Progenitor cell of endocrine pancreas (in vitro differentiated cells): ENCODE results near the gene RHNO1. TPM values are rescaled to one million over a fixed set of nuclear protein-coding genes. Genes with fewer than 3 reads are reported as not detected.

ENCODE experiments used
- DNase-seq: peaks from one replicate; pipeline ENCODE4 v3.0.0; 2021; ENCODE audit warnings: low spot score; ENCODE audit not compliant: unreplicated experiment
- H3K27ac Mint-ChIP-seq: 2 replicates; pipeline ENCODE4 v1.8.0; 2021; ENCODE audit warnings: mild to moderate bottlenecking, moderate library complexity, mixed read lengths
- H3K27me3 Mint-ChIP-seq: 2 replicates; pipeline ENCODE4 v1.8.0; 2021; ENCODE audit warnings: mixed read lengths
- H3K36me3 Mint-ChIP-seq: 2 replicates; pipeline ENCODE4 v1.8.0; 2022; ENCODE audit warnings: mixed read lengths; ENCODE audit not compliant: insufficient read depth
- H3K4me1 Mint-ChIP-seq: 2 replicates; pipeline ENCODE4 v1.8.0; 2021; ENCODE audit warnings: low read depth, mixed read lengths
- H3K4me3 Mint-ChIP-seq: 2 replicates; pipeline ENCODE4 v1.8.0; 2021; ENCODE audit warnings: low read depth, mild to moderate bottlenecking, moderate library complexity, mixed read lengths
- H3K9me3 Mint-ChIP-seq: 2 replicates; pipeline ENCODE4 v1.8.0; 2021; ENCODE audit warnings: low read depth, mixed read lengths
- CTCF ChIP-seq: fragments of 200-600 bp; sonication (generic); IDR thresholded peaks from one replicate; pipeline ENCODE4 v1.5.0; 2021; ENCODE audit warnings: antibody characterized with exemption, mild to moderate bottlenecking; ENCODE audit not compliant: unreplicated experiment
- total RNA-seq: library from RNA; stranded (reverse); gene quantifications from 2 replicates; pipeline ENCODE4 v1.2.1, GENCODE V29; 2021

RHNO1 gene
- total RNA-seq, 1 donor from 2014 or later, result 57.7 TPM

GRCh38 chr12:2890001-2890387, 13.0 kb downstream of the RHNO1 start:
- no peak for TF ChIP-seq CTCF
- no peak for DNase-seq
- Mint-ChIP-seq H3K36me3 (peaks cover 10% of the 10 kb centered on the region), H3K4me3 (peak overlapping the region; percentile 98), H3K9me3 (no peaks in the 10 kb centered on the region), H3K4me1 (peaks cover 13% of the 10 kb centered on the region), H3K27me3 (no peaks in the 10 kb centered on the region), H3K27ac (peak overlapping the region; percentile 95)

- Mint-ChIP-seq H3K9me3 (no peaks in the 10 kb centered on the region), H3K4me1 (peaks cover 14% of the 10 kb centered on the region), H3K36me3 (peaks cover 8% of the 10 kb centered on the region), H3K27ac (peak within 1 kb of the TSS; percentile 95), H3K4me3 (peak within 1 kb of the TSS; percentile 98), H3K27me3 (no peaks in the 10 kb centered on the region)
- DNase-seq, result peak; percentile 100
- TF ChIP-seq CTCF, result no peak
Measured at GRCh38 chr12:2890388-2891239, 13.6 kb downstream of the RHNO1 start, which contains the start of gene TULP3. Gene TULP3, plus strand, starts transcription at chr12:2890891. Its CDS starts 57 bp downstream, at chr12:2890948.

DNA sequence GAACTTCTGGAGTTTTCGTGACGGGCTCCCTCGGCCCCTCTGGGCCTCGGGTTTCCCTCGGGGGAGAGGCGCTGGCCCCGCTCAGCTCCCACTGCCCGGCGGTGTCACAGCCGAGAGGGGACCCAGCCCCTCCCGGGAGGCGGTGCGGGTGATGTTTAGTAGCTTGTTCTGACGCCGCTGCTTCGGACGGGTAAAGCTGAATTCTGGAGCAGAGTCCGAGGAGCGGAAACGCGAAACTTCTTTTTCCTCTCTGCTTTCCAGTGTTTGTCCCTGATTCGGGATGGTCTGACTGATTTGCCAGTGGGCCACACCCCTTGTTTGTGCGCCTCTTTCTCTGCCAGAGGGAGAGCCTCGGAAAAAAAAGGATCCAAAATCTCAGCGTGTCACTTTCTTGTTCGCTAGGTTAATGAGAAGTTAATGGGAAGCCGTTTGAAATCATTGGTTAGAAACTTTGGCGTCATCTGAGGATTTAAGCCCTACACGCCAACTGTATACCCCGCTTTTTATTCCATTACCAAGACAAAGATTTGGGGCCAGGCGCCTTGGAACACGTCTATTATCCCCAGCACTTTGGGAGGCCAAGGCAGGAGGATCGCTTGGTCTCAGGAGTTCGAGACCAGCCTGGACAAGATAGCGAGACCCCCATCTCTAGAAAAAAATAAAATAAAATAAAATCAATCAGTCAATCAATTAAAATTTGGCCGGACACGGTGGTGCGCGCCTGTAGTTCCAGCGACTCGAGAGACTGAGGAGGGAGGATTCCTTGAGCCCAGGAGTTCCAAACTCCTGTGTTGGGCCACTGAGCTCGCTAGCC, 14.4 kb downstream of the RHNO1 start:
- Mint-ChIP-seq H3K4me1 (peaks cover 14% of the 10 kb centered on the region), H3K27ac (peak overlapping the region; percentile 95)

DNA sequence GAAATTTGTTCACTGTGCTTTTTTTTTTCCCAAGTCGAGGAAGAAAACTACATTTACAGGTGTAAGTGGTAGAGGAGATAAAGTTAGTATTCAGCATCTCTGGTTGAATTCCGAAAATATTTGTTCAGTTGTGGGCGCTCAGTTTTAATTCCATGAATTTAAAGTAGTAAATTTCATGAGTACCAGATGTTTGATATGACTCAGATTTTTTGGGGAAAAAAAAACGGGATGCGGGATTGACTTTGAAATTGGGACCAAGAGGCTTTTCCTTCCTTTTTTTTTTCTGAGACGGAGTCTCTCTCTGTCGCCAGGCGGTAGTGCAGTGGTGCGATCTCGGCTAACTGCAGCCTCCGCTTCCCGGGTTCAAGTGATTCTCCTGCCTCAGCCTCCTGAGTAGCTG, 15.2 kb downstream of the RHNO1 start:
- no peak for TF ChIP-seq CTCF
- Mint-ChIP-seq H3K27ac (no peak overlapping the region), H3K4me3 (peak overlapping the region; percentile 98), H3K36me3 (peaks cover 3% of the 10 kb centered on the region), H3K27me3 (no peaks in the 10 kb centered on the region), H3K9me3 (no peaks in the 10 kb centered on the region), H3K4me1 (peaks cover 14% of the 10 kb centered on the region)
- DNase-seq, result no peak

More for the DNA sequence above, 14.4 kb downstream of the RHNO1 start:
- no peaks in the 10 kb centered on the region for H3K27me3 Mint-ChIP-seq
- no peaks in the 10 kb centered on the region for H3K9me3 Mint-ChIP-seq
- H3K4me3 Mint-ChIP-seq, result peak overlapping the region; percentile 98
- DNase-seq, result peak; percentile 52
- peaks cover 3% of the 10 kb centered on the region for H3K36me3 Mint-ChIP-seq
- TF ChIP-seq CTCF, result no peak

- Mint-ChIP-seq H3K27me3 (no peaks in the 10 kb centered on the region), H3K4me3 (peak overlapping the region; percentile 52), H3K4me1 (peaks cover 14% of the 10 kb centered on the region), H3K9me3 (no peaks in the 10 kb centered on the region), H3K36me3 (no peaks in the 10 kb centered on the region), H3K27ac (peak overlapping the region; percentile 73)
- DNase-seq, result no peak
- no peak for TF ChIP-seq CTCF
Measured at GRCh38 chr12:2893007-2893406, 16.0 kb downstream of the RHNO1 start.
